Mesothelial cell of epicardium (in vitro differentiated cells): ENCODE results near the gene TNFRSF14. TPM values are rescaled to one million over a fixed set of nuclear protein-coding genes. Genes with fewer than 3 reads are reported as not detected.
"Not testable (repeated sequence)": the region's sequence is repeated elsewhere in the genome, so short reads cannot be mapped to it uniquely, and the experiment has no call there.

Source experiments
- DNase-seq, 2 experiments: peaks; one replicate each; pipeline ENCODE4 v3.0.0; 2021; ENCODE audit warnings: low spot score in 2 of 2; ENCODE audit not compliant: unreplicated experiment in 2 of 2
- H3K27ac Mint-ChIP-seq: 2 replicates; pipeline ENCODE4 v1.8.0; 2021; ENCODE audit warnings: mixed read lengths
- H3K27me3 Mint-ChIP-seq: 2 replicates; pipeline ENCODE4 v1.8.0; 2021; ENCODE audit warnings: low read depth, mixed read lengths
- H3K36me3 Mint-ChIP-seq: 2 replicates; pipeline ENCODE4 v1.8.0; 2021; ENCODE audit warnings: mixed read lengths
- H3K4me1 Mint-ChIP-seq: 2 replicates; pipeline ENCODE4 v1.8.0; 2021; ENCODE audit warnings: mixed read lengths
- H3K4me3 Mint-ChIP-seq: 2 replicates; pipeline ENCODE4 v1.8.0; 2021; ENCODE audit warnings: mild to moderate bottlenecking, moderate library complexity, mixed read lengths
- H3K9me3 Mint-ChIP-seq: 2 replicates; pipeline ENCODE4 v1.8.0; 2021; ENCODE audit warnings: mixed read lengths
- CTCF ChIP-seq: fragments of 200-600 bp; sonication (generic); IDR thresholded peaks from one replicate; pipeline ENCODE4 v1.5.0; 2021; ENCODE audit warnings: antibody characterized with exemption; ENCODE audit not compliant: unreplicated experiment
- total RNA-seq: library from RNA; stranded (reverse); gene quantifications from 3 replicates; pipeline ENCODE4 v1.2.1, GENCODE V29; 2021

TNFRSF14 gene
- total RNA-seq, 1 donor from 2014 or later: 1.1 TPM

GRCh38 chr1:2570332-2570731 lies 14.2 kb downstream of the TNFRSF14 start:
- Mint-ChIP-seq H3K27me3 (peaks cover 14% of the 10 kb centered on the region), H3K27ac (no peak overlapping the region), H3K4me1 (no peaks in the 10 kb centered on the region), H3K9me3 (peaks cover 14% of the 10 kb centered on the region), H3K36me3 (no peaks in the 10 kb centered on the region), H3K4me3 (no peak overlapping the region)
- no peak for TF ChIP-seq CTCF
- DNase-seq: no peak

GRCh38 chr1:2571348-2571747 lies 15.2 kb downstream of the TNFRSF14 start:
- no peak overlapping the region for H3K4me3 Mint-ChIP-seq
- no peaks in the 10 kb centered on the region for H3K4me1 Mint-ChIP-seq
- peaks cover 14% of the 10 kb centered on the region for H3K9me3 Mint-ChIP-seq
- no peak for TF ChIP-seq CTCF
- no peaks in the 10 kb centered on the region for H3K36me3 Mint-ChIP-seq
- DNase-seq: no peak
- peaks cover 11% of the 10 kb centered on the region for H3K27me3 Mint-ChIP-seq
- no peak overlapping the region for H3K27ac Mint-ChIP-seq

GRCh38 chr1:2573250-2573920 lies 17.2 kb downstream of the TNFRSF14 start:
- DNase-seq: no peak
- peaks cover 11% of the 10 kb centered on the region for H3K27me3 Mint-ChIP-seq
- no peak for TF ChIP-seq CTCF
- peaks cover 5% of the 10 kb centered on the region for H3K4me1 Mint-ChIP-seq
- H3K9me3 Mint-ChIP-seq: peaks cover 14% of the 10 kb centered on the region
- H3K27ac Mint-ChIP-seq: no peak overlapping the region
- no peak overlapping the region for H3K4me3 Mint-ChIP-seq
- H3K36me3 Mint-ChIP-seq: no peaks in the 10 kb centered on the region

- Mint-ChIP-seq H3K27ac (no peak overlapping the region), H3K27me3 (peaks cover 7% of the 10 kb centered on the region), H3K4me1 (peaks cover 11% of the 10 kb centered on the region), H3K4me3 (no peak overlapping the region), H3K36me3 (no peaks in the 10 kb centered on the region), H3K9me3 (peaks cover 14% of the 10 kb centered on the region)
- no peak for TF ChIP-seq CTCF
- no peak for DNase-seq
Observed at GRCh38 chr1:2574350-2574749, 18.2 kb downstream of the TNFRSF14 start.

GRCh38 chr1:2575801-2576663 lies 19.9 kb downstream of the TNFRSF14 start:
- DNase-seq: no peak
- no peak overlapping the region for H3K27ac Mint-ChIP-seq
- H3K9me3 Mint-ChIP-seq: peaks cover 14% of the 10 kb centered on the region
- TF ChIP-seq CTCF: no peak
- no peaks in the 10 kb centered on the region for H3K36me3 Mint-ChIP-seq
- peaks cover 11% of the 10 kb centered on the region for H3K4me1 Mint-ChIP-seq
- H3K4me3 Mint-ChIP-seq: no peak overlapping the region
- H3K27me3 Mint-ChIP-seq: peaks cover 7% of the 10 kb centered on the region

- not testable (repeated sequence) for H3K36me3 Mint-ChIP-seq, H3K27me3 Mint-ChIP-seq, DNase-seq, H3K27ac Mint-ChIP-seq, H3K4me3 Mint-ChIP-seq
- peaks cover 14% of the 10 kb centered on the region for H3K9me3 Mint-ChIP-seq
- peaks cover 16% of the 10 kb centered on the region for H3K4me1 Mint-ChIP-seq
Observed at GRCh38 chr1:2577565-2578075, 21.4 kb downstream of the TNFRSF14 start.
